Measurements from ENCODE around the gene ANXA2R. TPM values are rescaled to one million over a fixed set of nuclear protein-coding genes. Genes with fewer than 3 reads are reported as not detected.

Gene ANXA2R
- total and polyA plus RNA-seq, 2 of the 4 experiments (the other 2 are of a cell fraction) = 1.3 to 3.6 TPM

- H3K4me3 ChIP-seq (ENCODE audit: insufficient read depth, low read depth, low read length) = peak overlapping the region; percentile 80
- H3K18ac ChIP-seq (ENCODE audit: low read depth, low read length) = peak overlapping the region; percentile 97
- peak overlapping the region; percentile 99 for H3K9ac ChIP-seq (ENCODE audit: low read depth, low read length)
- H3K56ac ChIP-seq (ENCODE audit: extremely low read depth, insufficient read depth, low read length) = peak overlapping the region; percentile 100
- peaks cover 4% of the 10 kb centered on the region; the same call in 1 of the 2 replicates for H3K9me1 ChIP-seq (ENCODE audit: insufficient read depth, low read length)
- no peaks in the 10 kb centered on the region for H4K20me1 ChIP-seq (ENCODE audit: insufficient read depth, low read length)
- peak overlapping the region; percentile 94 to 98 for H4K8ac ChIP-seq (ENCODE audit: low read depth in 2 of 2, low read length in 2 of 2)
- peak overlapping the region; percentile 93 for H2BK20ac ChIP-seq (ENCODE audit: low read depth, low read length)
- CTCF ChIA-PET = interaction anchor here (0.6 to 2.7 kb wide), 12 partner anchors 25 to 86 kb away, joined by 3 to 12 read pairs (median 4); no protein-coding TSS in a partner anchor
- H4K91ac ChIP-seq (ENCODE audit: insufficient read depth, low read depth, low read length) = peak overlapping the region; percentile 93
- H2BK120ac ChIP-seq (ENCODE audit: low read depth, low read length) = peak overlapping the region; percentile 97
- H3K27me3 ChIP-seq (ENCODE audit: control insufficient read depth, insufficient read depth, low read length) = no peaks in the 10 kb centered on the region
- H3K9me3 ChIP-seq (ENCODE audit: control insufficient read depth, insufficient read depth, low read length) = no peaks in the 10 kb centered on the region
- POLR2A ChIA-PET (ENCODE audit: unreplicated experiment) = interaction anchor here (0.5 to 1.6 kb wide), 10 partner anchors 13 to 398 kb away, joined by 3 to 16 read pairs (median 4); no protein-coding TSS in a partner anchor
- H2AK5ac ChIP-seq (ENCODE audit: low read depth, low read length) = peak overlapping the region; percentile 91
- peak overlapping the region; percentile 91 for H2AFZ ChIP-seq (replicated peaks; ENCODE audit: low read length, poor library complexity)
- peaks cover 15 to 51% of the 10 kb centered on the region in 2 experiments for H3K79me1 ChIP-seq (ENCODE audit: low read depth in 1 of 2, low read length in 2 of 2)
- WGBS, 2 experiments (ENCODE audit: extremely low coverage in 2 of 2, insufficient read length in 1 of 2) = 2% methylated on average over 48 of the region's 52 CpGs; no CpG with 5 or more reads in 1 of the 2 experiments
- DNase-seq (peak; percentile 93), ATAC-seq (ENCODE audit: low read depth) (peak; percentile 76)
- peak overlapping the region; percentile 98 for H2BK5ac ChIP-seq (ENCODE audit: low read depth, low read length, poor library complexity, severe bottlenecking)
- H3K4me1 ChIP-seq (ENCODE audit: control insufficient read depth, insufficient read depth, low read length) = no peaks in the 10 kb centered on the region; the same call in 1 of the 2 replicates
- peak overlapping the region; percentile 99 for H3K23ac ChIP-seq (ENCODE audit: low read depth, low read length)
- peak overlapping the region; percentile 98 for H3K4ac ChIP-seq (ENCODE audit: low read depth, low read length)
- peak overlapping the region; percentile 74 for H2AK9ac ChIP-seq (replicated peaks; ENCODE audit: low read depth, low read length, poor library complexity)
- H4K5ac ChIP-seq (ENCODE audit: low read depth, low read length) = peak overlapping the region; percentile 93
- peak overlapping the region; percentile 100 for H3K27ac ChIP-seq (ENCODE audit: insufficient read depth, low read length)
- no peaks in the 10 kb centered on the region for H3K36me3 ChIP-seq (ENCODE audit: control insufficient read depth, insufficient read depth, low read length)
- TF ChIP-seq MAFK (IDR thresholded peaks at IDR 0.05; ENCODE audit: low read depth, low read length) = no peak; the same call in 1 of the 2 replicates
- TF ChIP-seq, protein P1, sequence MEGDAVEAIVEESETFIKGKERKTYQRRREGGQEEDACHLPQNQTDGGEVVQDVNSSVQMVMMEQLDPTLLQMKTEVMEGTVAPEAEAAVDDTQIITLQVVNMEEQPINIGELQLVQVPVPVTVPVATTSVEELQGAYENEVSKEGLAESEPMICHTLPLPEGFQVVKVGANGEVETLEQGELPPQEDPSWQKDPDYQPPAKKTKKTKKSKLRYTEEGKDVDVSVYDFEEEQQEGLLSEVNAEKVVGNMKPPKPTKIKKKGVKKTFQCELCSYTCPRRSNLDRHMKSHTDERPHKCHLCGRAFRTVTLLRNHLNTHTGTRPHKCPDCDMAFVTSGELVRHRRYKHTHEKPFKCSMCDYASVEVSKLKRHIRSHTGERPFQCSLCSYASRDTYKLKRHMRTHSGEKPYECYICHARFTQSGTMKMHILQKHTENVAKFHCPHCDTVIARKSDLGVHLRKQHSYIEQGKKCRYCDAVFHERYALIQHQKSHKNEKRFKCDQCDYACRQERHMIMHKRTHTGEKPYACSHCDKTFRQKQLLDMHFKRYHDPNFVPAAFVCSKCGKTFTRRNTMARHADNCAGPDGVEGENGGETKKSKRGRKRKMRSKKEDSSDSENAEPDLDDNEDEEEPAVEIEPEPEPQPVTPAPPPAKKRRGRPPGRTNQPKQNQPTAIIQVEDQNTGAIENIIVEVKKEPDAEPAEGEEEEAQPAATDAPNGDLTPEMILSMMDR (conservative IDR thresholded peaks at IDR 0.05; ENCODE audit: low read depth, low read length) = peak; percentile 85
- no peak for TF ChIP-seq BHLHE40 (IDR thresholded peaks at IDR 0.05; ENCODE audit: low read depth, low read length)
- no peak for TF ChIP-seq RFX5 (IDR thresholded peaks at IDR 0.05; ENCODE audit: low read depth, low read length)
- TF ChIP-seq USF2 (IDR thresholded peaks at IDR 0.05; ENCODE audit: low read depth, low read length) = no peak
- peak; percentile 30; the same call in 1 of the 2 replicates for TF ChIP-seq MAZ (IDR thresholded peaks at IDR 0.05; ENCODE audit: borderline replicate concordance, low read depth, low read length)
- TF ChIP-seq CHD1 (IDR thresholded peaks at IDR 0.05; ENCODE audit: low read depth, low read length) = no peak; the same call in 1 of the 2 replicates
- TF ChIP-seq RAD21 (IDR thresholded peaks at IDR 0.05; ENCODE audit: low read length) = peak; percentile 67
- TF ChIP-seq CEBPB (IDR thresholded peaks at IDR 0.05; ENCODE audit: low read depth, low read length) = peak; percentile 53; the same call in 1 of the 2 replicates
- TF ChIP-seq SMC3 (IDR thresholded peaks at IDR 0.05; ENCODE audit: low read depth, low read length) = peak; percentile 57; the same call in 1 of the 2 replicates
- peak overlapping the region; percentile 99 for H2BK15ac ChIP-seq (ENCODE audit: low read depth, low read length)
- intact Hi-C loops (cut with micrococcal nuclease) (loop anchor here (1.0 to 5.0 kb wide), 4 partner anchors 15 to 318 kb away; partner anchors contain the start of genes ANXA2R and HMGCS1), dilution Hi-C loops (cut with HindIII; ENCODE audit: low sequenced_read_pairs, unreplicated experiment) (no loop called here), in situ Hi-C loops (cut with MboI; ENCODE audit: low sequenced_read_pairs) (loop anchor here (5.0 to 10.0 kb wide), 2 partner anchors 42 to 80 kb away; no protein-coding TSS in a partner anchor)
- BruUV-seq (replicated peaks) = no TSS peak
- peak overlapping the region; percentile 92 for H3K4me2 ChIP-seq (ENCODE audit: low read depth, low read length)
- H3K14ac ChIP-seq (replicated peaks; ENCODE audit: low read depth, low read length) = peak overlapping the region; percentile 98
These were observed 45.4 kb downstream of the ANXA2R start for GRCh38 chr5:42994555-42995359.
